ENCODE data around the gene ZNF57. TPM values are rescaled to one million over a fixed set of nuclear protein-coding genes. Genes with fewer than 3 reads are reported as not detected.
A peak's percentile ranks its signal among the peaks of the same experiment; 100 is the strongest.

Gene ZNF57
- polyA plus RNA-seq, 1 of the 3 experiments (the other 2 are of a cell fraction): 2.1 TPM

GRCh38 chr19:2900296-2901252, at the start of gene ZNF57 (continued):
- TF ChIP-seq PBX3 (IDR thresholded peaks at IDR 0.05) (peak; percentile 50), CHD2 (IDR thresholded peaks at IDR 0.05; ENCODE audit: low read length, partially characterized antibody) (peak; percentile 62), MXI1 (IDR thresholded peaks at IDR 0.05; ENCODE audit: low read depth, low read length) (peak; percentile 89)
- TF ChIP-seq, protein P1, sequence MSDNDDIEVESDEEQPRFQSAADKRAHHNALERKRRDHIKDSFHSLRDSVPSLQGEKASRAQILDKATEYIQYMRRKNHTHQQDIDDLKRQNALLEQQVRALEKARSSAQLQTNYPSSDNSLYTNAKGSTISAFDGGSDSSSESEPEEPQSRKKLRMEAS (IDR thresholded peaks at IDR 0.05; ENCODE audit: low read depth): peak; percentile 69

- H3K4me2 ChIP-seq: no peak overlapping the region
- peaks cover 31% of the 10 kb centered on the region for H3K9me3 ChIP-seq
- CTCF ChIA-PET: no interaction called here
- no peak overlapping the region for H2AFZ ChIP-seq (ENCODE audit: low read depth)
- 97% methylated on average over 10 of the region's 10 CpGs for WGBS (ENCODE audit: low lambda C conversion rate)
- no peaks in the 10 kb centered on the region for H3K4me1 ChIP-seq (ENCODE audit: control insufficient read depth in 1 of 2, insufficient read depth in 2 of 2, low read depth in 1 of 2, low read length in 1 of 2)
- no peak for TF ChIP-seq EP300 (IDR thresholded peaks at IDR 0.05; ENCODE audit: borderline replicate concordance in 1 of 2, low read depth in 1 of 2, low read length in 1 of 2)
- POLR2A ChIA-PET: no interaction called here
- H3K27ac ChIP-seq (ENCODE audit: low read depth in 2 of 2, low read length in 1 of 2): no peak overlapping the region
- no peaks in the 10 kb centered on the region for H3K27me3 ChIP-seq (ENCODE audit: insufficient read depth)
- DNase-seq: no peak
- no peaks in the 10 kb centered on the region for H3K9me2 ChIP-seq
- no peaks in the 10 kb centered on the region for H3F3A ChIP-seq (replicated peaks; ENCODE audit: insufficient read depth)
- no peak overlapping the region for H3K9ac ChIP-seq
- peaks cover 17% of the 10 kb centered on the region; the same call in 1 of the 2 replicates for H3K79me2 ChIP-seq (ENCODE audit: insufficient read depth)
- H3K36me3 ChIP-seq (replicated peaks in 1 of 2; ENCODE audit: control insufficient read depth in 1 of 2, insufficient read depth in 2 of 2, low read length in 1 of 2): peaks cover 34 to 56% of the 10 kb centered on the region in 2 experiments
- H3K4me3 ChIP-seq (ENCODE audit: low read depth in 2 of 2, low read length in 1 of 2): peak overlapping the region in 1 of 2 experiments; percentile 4; a peak in 1 of 4 replicates
- H4K20me1 ChIP-seq (ENCODE audit: insufficient read depth): no peaks in the 10 kb centered on the region
Observed at GRCh38 chr19:2852598-2852997, 48.1 kb upstream of the ZNF57 start.

DNA sequence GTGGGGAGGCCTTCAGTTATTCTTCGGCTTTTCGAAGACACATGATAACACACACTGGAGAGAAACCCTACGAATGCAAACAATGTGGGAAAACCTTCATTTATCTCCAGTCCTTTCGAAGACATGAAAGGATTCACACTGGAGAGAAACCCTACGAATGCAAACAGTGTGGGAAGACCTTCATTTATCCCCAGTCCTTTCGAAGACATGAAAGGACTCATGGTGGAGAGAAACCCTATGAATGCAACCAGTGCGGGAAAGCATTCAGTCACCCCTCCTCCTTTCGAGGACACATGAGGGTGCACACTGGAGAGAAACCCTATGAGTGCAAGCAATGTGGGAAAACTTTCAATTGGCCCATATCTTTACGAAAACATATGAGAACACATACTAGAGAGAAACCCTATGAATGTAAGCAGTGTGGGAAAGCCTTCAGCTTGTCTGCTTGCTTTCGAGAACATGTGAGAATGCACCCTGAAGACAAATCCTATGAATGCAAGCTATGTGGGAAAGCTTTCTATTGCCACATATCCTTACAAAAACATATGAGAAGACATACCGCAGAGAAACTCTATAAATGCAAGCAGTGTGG, 47.6 kb upstream of the ZNF57 start:
- ChIA-PET CTCF (no interaction called here), POLR2A (no interaction called here)
- Histone ChIP-seq H3K4me2 (no peak overlapping the region), H3K27ac (ENCODE audit: low read depth in 2 of 2, low read length in 1 of 2) (no peak overlapping the region), H3K9me3 (peaks cover 31% of the 10 kb centered on the region), H3K36me3 (replicated peaks in 1 of 2; ENCODE audit: control insufficient read depth in 1 of 2, insufficient read depth in 2 of 2, low read length in 1 of 2) (peaks cover 34 to 56% of the 10 kb centered on the region in 2 experiments), H3K9ac (no peak overlapping the region), H3K4me1 (ENCODE audit: control insufficient read depth in 1 of 2, insufficient read depth in 2 of 2, low read depth in 1 of 2, low read length in 1 of 2) (no peaks in the 10 kb centered on the region), H3F3A (replicated peaks; ENCODE audit: insufficient read depth) (no peaks in the 10 kb centered on the region), H3K4me3 (ENCODE audit: low read depth in 2 of 2, low read length in 1 of 2) (peak overlapping the region in 1 of 2 experiments; percentile 6; a peak in 1 of 4 replicates), H3K79me2 (ENCODE audit: insufficient read depth) (peaks cover 11% of the 10 kb centered on the region; the same call in 1 of the 2 replicates), H4K20me1 (ENCODE audit: insufficient read depth) (no peaks in the 10 kb centered on the region), H2AFZ (ENCODE audit: low read depth) (no peak overlapping the region), H3K27me3 (ENCODE audit: insufficient read depth) (no peaks in the 10 kb centered on the region), H3K9me2 (no peaks in the 10 kb centered on the region)
- 96% methylated on average over 11 of the region's 11 CpGs for WGBS (ENCODE audit: low lambda C conversion rate)
- no peak for TF ChIP-seq SMC3 (IDR thresholded peaks at IDR 0.05; ENCODE audit: low read depth, low read length)
- TF ChIP-seq, protein P2, sequence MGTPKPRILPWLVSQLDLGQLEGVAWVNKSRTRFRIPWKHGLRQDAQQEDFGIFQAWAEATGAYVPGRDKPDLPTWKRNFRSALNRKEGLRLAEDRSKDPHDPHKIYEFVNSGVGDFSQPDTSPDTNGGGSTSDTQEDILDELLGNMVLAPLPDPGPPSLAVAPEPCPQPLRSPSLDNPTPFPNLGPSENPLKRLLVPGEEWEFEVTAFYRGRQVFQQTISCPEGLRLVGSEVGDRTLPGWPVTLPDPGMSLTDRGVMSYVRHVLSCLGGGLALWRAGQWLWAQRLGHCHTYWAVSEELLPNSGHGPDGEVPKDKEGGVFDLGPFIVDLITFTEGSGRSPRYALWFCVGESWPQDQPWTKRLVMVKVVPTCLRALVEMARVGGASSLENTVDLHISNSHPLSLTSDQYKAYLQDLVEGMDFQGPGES (IDR thresholded peaks at IDR 0.05; ENCODE audit: low read depth, low read length): no peak
- no peak for TF ChIP-seq POLR2AphosphoS5 (IDR thresholded peaks at IDR 0.05; ENCODE audit: low read depth, low read length)
- TF ChIP-seq PBX3 (IDR thresholded peaks at IDR 0.05): no peak
- no peak for DNase-seq

All from SK-N-SH (cell line).